Measurements from ENCODE around the gene ISCA2.

GRCh38 chr14:74535756-74536325 is 42.3 kb downstream of the ISCA2 start:
- TF ChIP-seq NFRKB (IDR thresholded peaks at IDR 0.05), result no peak
- no peak for TF ChIP-seq FOXK2 (IDR thresholded peaks at IDR 0.05)
- TF ChIP-seq ARNT (IDR thresholded peaks at IDR 0.05), result no peak
- TF ChIP-seq FOXA1 (IDR thresholded peaks at IDR 0.05), result no peak
- TF ChIP-seq ELF4 (IDR thresholded peaks at IDR 0.05), result no peak
- no peak for TF ChIP-seq LEF1 (IDR thresholded peaks at IDR 0.05; ENCODE audit: borderline replicate concordance)

Measured in HEK293T (cell line).